HepG2 (cell line): ENCODE measurements around the gene PTPRM. TPM values are rescaled to one million over a fixed set of nuclear protein-coding genes. Genes with fewer than 3 reads are reported as not detected.

Source experiments
- HNF1A ChIP-seq, 2 experiments: sonication (generic) in 1 of 2; formaldehyde crosslinking in 1 of 2; IDR thresholded peaks; 2 replicates each; pipeline versions ENCODE4 v1.4.0 to v1.6.1; 2016 to 2020; ENCODE audit warnings: borderline replicate concordance in 1 of 2, low read depth in 1 of 2, mild to moderate bottlenecking in 1 of 2, missing genetic modification reagents in 1 of 2
- IKZF5 ChIP-seq: IDR thresholded peaks from 2 replicates; pipeline ENCODE4 v1.6.1; 2018; ENCODE audit warnings: missing genetic modification reagents, mild to moderate bottlenecking, missing compliant biosample characterization
- MZF1 ChIP-seq: sonication (generic); formaldehyde crosslinking; IDR thresholded peaks from 2 replicates; pipeline ENCODE4 v1.8.1; 2023; ENCODE audit warnings: mild to moderate bottlenecking, missing genetic modification reagents, borderline replicate concordance
- TRIM22 ChIP-seq: fragments of 450-650 bp; IDR thresholded peaks from 2 replicates; pipeline ENCODE4 v1.6.1; 2017
- U2AF1 ChIP-seq: fragments of 200-400 bp; formaldehyde crosslinking; optimal IDR thresholded peaks from 2 replicates; pipeline ENCODE3; 2017; ENCODE audit warnings: mild to moderate bottlenecking, low read depth, low read length
- ZBTB25 ChIP-seq: IDR thresholded peaks from 2 replicates; pipeline ENCODE4 v1.6.1; 2018; ENCODE audit warnings: missing genetic modification reagents
- polyA plus RNA-seq, 8 experiments: library from polyadenylated mRNA; depleted of rRNA in 3 of 8; stranded (reverse) in 7 of 8; unstranded in 1 of 8; fragments of >200 nt; fragmentation: Illumina TruSeq in 4 of 8; extraction: Trizol in 4 of 8; gene quantifications; 2 replicates each; pipeline versions ENCODE4 v1.2.1 to v1.2.3, GENCODE V29; 2011 to 2016; ENCODE audit warnings: low read depth in 4 of 8, missing spikeins in 1 of 8, mixed read lengths in 1 of 8; ENCODE audit not compliant: insufficient read depth in 1 of 8
- total RNA-seq, 5 experiments: library from RNA; depleted of rRNA; stranded (reverse); fragments of >200 nt; fragmentation: Illumina TruSeq; extraction: Trizol; gene quantifications; 2 replicates each; pipeline ENCODE4 v1.2.3, GENCODE V29; 2016; ENCODE audit warnings: low read depth in 1 of 5

Gene PTPRM
- total and polyA plus RNA-seq, 2 of the 13 experiments (the other 11 are each of a cell fraction or from before 2014, with no cell fraction given) = 12.6 to 108 TPM

GRCh38 chr18:7729868-7730267 lies 162.8 kb downstream of the PTPRM start (continued):
- no peak for TF ChIP-seq HNF1A (IDR thresholded peaks at IDR 0.05; ENCODE audit: low read depth)
- TF ChIP-seq HNF1A (CRISPR knock-in tag; IDR thresholded peaks at IDR 0.05; ENCODE audit: borderline replicate concordance) = no peak
- no peak for TF ChIP-seq TRIM22
- no peak for TF ChIP-seq ZBTB25
- TF ChIP-seq IKZF5 (CRISPR knock-in tag) = no peak
- no peak for TF ChIP-seq MZF1 (CRISPR knock-in tag)
- TF ChIP-seq U2AF1 = no peak
